ENCODE results near the gene ARID1A.
"Not testable (repeated sequence)": the region's sequence is repeated elsewhere in the genome, so short reads cannot be mapped to it uniquely, and the experiment has no call there.

Gene ARID1A

DNA sequence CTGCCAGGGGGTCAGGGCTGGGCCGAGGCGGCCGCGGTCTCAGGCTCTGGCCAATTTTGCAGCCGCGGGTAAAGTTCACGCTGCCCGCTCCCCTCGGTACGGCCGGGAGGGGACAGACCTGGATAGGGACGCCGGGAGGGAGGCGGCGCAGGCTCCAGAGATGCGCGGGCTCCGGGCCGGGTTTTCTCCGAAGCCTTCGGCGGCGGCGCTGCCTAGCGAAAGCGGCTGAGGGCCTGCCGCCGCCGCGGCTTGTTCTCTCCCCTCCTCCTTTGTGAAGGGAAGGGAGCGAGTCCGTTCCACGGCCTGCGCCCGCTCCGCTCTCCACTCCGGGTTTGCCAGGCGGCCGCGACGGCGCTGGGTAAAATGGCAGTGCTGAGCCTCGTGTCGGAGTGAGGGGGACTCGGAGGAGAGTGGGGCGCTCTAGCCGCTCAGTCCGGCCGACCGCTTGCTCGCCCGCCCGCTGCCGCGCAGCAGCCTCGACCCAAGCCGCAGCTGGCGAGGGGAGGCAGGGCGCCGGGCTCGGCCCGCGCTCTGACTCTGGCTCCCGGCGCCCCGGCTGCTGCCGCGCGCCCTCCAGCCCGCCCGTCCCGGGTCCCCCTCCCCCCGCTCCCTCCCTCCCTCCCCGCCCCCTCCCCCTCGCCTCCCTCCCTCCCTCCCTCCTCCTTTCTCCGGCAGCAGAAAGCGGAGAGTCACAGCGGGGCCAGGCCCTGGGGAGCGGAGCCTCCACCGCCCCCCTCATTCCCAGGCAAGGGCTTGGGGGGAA is at the start of gene ARID1A:
ARID1A (plus strand) TSS at position 660 of the 763 bp plus-strand sequence. CDS start 389 bp downstream, outside the sequence.
- DNase-seq = peak; percentile 82 to 91

DNA sequence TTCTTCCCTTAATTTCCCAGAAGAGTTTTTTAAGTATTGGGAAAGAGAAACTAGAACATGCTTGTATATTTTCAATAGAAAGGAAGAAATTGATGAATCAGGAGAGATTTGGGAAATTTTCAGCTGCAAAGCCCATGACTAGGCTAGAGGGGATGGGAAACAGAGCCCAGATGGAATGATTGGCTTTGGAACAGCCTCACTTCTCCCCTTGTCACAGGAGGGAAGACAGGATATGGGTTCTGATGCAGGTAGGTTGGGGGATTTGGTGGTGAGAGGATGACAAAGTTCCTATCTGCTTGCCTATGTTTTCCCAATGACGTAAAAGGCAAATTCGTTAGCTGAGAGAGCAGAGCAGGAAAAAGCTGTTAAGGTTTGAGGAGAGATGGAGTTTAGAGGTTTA is 31.0 kb upstream of the ARID1A start:
- DNase-seq = no peak

GRCh38 chr1:26666855-26667254 is 29.0 kb upstream of the ARID1A start:
- DNase-seq = no peak

DNA sequence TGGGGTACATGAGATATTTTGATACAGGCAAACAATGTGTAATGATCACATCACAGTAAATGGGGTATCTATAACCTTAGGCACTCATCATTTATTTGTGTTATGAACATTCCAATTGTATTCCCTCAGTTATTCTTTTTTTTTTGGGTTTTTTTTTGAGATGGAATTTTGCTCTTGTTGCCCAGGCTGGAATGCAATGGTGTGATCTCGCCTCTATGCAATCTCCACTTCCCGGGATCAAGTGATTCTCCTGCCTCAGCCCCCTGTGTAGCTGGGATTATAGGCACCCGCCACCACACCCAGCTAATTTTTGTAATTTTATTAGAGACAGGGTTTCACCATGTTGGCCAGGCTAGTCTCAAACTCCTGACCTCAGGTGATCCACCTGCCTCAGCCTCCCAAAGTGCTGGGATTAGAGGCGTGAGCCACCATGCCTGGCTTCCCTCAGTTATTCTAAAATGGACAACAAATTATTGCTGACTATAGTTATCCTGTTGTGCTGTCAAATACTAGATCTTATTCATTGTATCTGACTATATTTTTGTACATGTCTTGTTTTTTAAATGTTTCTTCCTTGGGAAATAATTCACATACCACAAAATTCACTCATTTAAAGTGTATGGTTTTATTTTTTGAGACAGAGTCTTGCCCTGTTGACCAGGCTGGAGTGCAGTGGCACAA is 27.6 kb upstream of the ARID1A start:
- not testable (repeated sequence) for DNase-seq

- DNase-seq = peak; percentile 11 to 68
These were observed 18.3 kb upstream of the ARID1A start for GRCh38 chr1:26677306-26678115.

- no peak for DNase-seq
These were observed 10.9 kb upstream of the ARID1A start for GRCh38 chr1:26684763-26685508.

GRCh38 chr1:26686795-26687194 is 9.0 kb upstream of the ARID1A start:
- no peak for DNase-seq

DNA sequence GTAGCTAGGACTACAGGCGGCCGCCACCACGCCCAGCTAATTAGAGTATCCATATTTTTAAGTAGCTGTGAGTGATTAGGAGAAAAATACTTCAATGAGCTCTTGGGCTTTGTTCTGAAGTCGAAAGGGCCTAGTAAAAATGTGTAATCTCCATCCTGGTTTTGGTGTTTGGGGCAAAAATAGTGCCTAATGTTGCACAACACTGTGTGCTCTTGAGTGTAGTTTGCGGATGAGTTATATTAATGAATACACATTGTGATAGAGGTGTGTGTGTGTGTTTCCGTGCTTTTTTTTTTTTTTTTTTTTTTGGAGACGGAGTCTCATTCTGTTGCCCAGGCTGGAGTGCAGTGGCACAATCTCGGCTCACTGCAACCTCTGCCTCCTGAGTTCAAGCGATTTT is 6.3 kb upstream of the ARID1A start:
- no peak for DNase-seq

DNA sequence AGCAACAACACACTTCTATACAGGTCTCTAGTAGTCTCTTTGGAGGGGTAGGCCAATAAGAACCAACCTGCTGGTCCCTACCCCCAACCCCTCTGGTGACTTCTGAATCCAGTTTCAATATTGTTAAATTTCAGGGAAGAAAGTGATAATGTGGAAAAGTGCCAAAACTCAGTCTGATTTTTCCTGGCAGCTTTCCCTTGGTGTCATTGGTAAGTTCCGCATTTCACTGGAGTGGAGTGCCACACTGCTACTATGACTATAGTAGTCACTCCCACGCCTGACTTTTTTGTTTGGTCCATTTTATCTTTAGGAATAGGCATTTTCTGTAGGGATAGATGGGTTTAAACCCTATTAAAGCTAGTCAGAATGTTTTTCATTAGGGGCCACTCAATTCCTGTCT is 5.7 kb upstream of the ARID1A start:
- DNase-seq = peak in 1 of 2 donors; percentile 49

- DNase-seq = no peak
These were observed 5.2 kb upstream of the ARID1A start for GRCh38 chr1:26690576-26691031.

DNA sequence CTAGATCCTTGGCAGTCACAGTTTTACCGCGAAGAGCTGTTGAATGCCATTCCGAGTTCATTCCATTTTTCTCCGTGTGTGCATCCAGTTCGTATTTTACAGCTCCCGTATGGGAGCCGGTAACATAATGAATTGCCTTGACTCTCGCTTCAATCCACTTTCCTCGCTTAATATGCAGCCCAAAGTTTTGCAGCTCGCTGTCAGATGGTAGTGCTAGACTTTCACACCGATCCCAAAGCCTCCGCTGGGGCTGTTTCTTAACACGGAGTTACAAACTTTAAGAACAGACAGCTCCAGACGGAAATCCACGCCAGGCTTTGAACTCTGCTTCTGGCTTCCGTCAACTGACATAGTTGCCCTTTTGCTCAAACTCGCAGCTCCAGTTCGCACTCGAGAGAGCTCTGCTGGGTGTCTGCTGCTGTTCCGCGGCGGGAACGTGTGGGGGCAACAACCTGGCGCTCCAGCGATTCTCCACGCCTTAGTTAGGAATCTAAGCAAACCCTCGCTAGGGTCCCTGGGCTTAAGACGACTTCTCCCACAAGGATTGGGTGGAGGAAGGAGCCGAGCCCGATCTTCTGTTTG is 3.5 kb upstream of the ARID1A start:
- peak; percentile 61 to 86 for DNase-seq

DNA sequence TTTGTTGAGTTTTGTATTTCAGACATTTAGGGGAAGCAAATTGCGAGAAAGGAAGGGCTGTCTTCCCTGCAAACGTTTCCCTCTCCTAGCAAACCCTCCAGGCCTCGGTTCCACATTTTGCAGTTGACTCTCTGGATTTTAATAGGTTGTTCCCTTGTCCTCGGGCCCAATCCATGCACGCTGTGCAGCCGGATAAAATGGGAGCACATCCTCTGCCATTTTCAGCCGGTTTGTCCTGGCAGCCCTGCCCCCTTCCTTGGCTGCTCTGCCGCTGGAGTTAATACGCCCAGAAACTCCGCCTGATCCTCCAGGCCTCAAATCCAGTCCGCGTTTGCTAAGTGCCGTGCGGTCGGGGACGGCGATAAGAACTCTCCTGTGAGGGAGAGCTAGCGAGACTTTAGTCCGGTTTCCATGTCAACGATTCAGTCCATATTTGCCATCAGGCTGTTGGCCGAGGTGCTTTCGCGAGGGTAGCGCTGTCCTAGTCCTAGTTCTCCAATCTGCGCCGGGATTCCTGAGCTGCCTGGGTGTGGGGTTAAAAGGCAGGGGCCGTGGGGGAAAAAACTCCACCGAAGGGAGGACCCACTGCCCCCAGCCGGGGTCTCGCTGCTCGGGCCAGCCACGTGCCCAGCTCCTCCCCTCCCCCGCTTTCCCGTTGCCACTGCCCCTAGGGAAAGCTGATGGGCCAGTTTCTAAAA is 2.9 kb upstream of the ARID1A start:
- peak; percentile 61 to 94 for DNase-seq

GRCh38 chr1:26693599-26694572 is 1.9 kb upstream of the ARID1A start:
- no peak for DNase-seq

- no peak for DNase-seq
These were observed 1.0 kb upstream of the ARID1A start for GRCh38 chr1:26694638-26695355.

GRCh38 chr1:26696119-26696653 is 371 bp downstream of the ARID1A start:
- no peak for DNase-seq

- DNase-seq = no peak
These were observed 1.0 kb downstream of the ARID1A start for GRCh38 chr1:26696654-26697430.

- no peak for DNase-seq
These were observed 1.7 kb downstream of the ARID1A start for GRCh38 chr1:26697431-26697977.

All from bone marrow (tissue), 2 donors.